HCT116 (cell line): Measurements from ENCODE around the gene NGEF. TPM values are rescaled to one million over a fixed set of nuclear protein-coding genes. Genes with fewer than 3 reads are reported as not detected.

Source experiments
- ATAC-seq: fragments of 200-7000 bp; cut with Tn5 transposase; 2 replicates; pipeline ENCODE4 v1.9.1; 2020; ENCODE audit warnings: mild to moderate bottlenecking, moderate library complexity
- BruUV-seq: library from RNA; stranded (reverse); fragments of 400-500 nt; replicated peaks from 2 replicates; lab custom pipeline; 2021; lab: Mats Ljungman, UMichigan
- CTCF ChIA-PET: fragments of 300-600 bp; sonication (Branson Sonifier 250); formaldehyde crosslinking; loops from one replicate; lab custom pipeline; 2021; ENCODE audit warnings: antibody characterized with exemption; lab: Charles Lee
- POLR2A ChIA-PET: fragments of 300-600, 350-600 bp; sonication (Branson Sonifier 250); formaldehyde crosslinking; loops from one replicate; lab custom pipeline; 2021; ENCODE audit warnings: antibody characterized with exemption; lab: Charles Lee
- RAD21 ChIA-PET, 2 experiments: fragments of 300-600 bp; sonication (Branson Sonifier 250); formaldehyde crosslinking; loops; one replicate each; lab custom pipeline; 2023; ENCODE audit warnings: low total read pairs in 2 of 2; ENCODE audit not compliant: uncharacterized antibody in 2 of 2, unreplicated experiment in 2 of 2, low non-redundant PET in 1 of 2; lab: Charles Lee
- DNase-seq: peaks from one replicate; pipeline ENCODE4 v3.0.0-alpha.2; 2010; ENCODE audit warnings: low read depth, low spot score
- H2AFZ ChIP-seq: fragments of 200-600 bp; shearing (Covaris generic), sonication (generic); 2 replicates; pipeline ENCODE4 v1.6.1; 2017; ENCODE audit warnings: low read depth, mixed run types, mixed read lengths, antibody characterized with exemption, low read length; ENCODE audit not compliant: poor library complexity, severe bottlenecking
- H3K27ac ChIP-seq: 2 replicates; pipeline ENCODE4 v1.5.1; 2012; ENCODE audit warnings: low read depth, low read length
- H3K27me3 ChIP-seq: fragments of 200-600 bp; sonication (generic); 2 replicates; pipeline ENCODE4 v1.6.1; 2016; ENCODE audit warnings: mixed run types, low read length, mixed read lengths; ENCODE audit not compliant: insufficient read depth
- H3K36me3 ChIP-seq, 2 experiments: fragments of 200-500 bp in 1 of 2; fragments of 200-600 bp in 1 of 2; sonication (Bioruptor generic) in 1 of 2; sonication (generic) in 1 of 2; 2 replicates each; pipeline versions ENCODE4 v1.5.1 to v1.6.1; 2014 to 2016; ENCODE audit warnings: low read length in 2 of 2, inconsistent platforms in 1 of 2, mixed read lengths in 1 of 2, mixed run types in 1 of 2; ENCODE audit not compliant: insufficient read depth in 2 of 2, control insufficient read depth in 1 of 2
- H3K4me1 ChIP-seq, 2 experiments: fragments of 200-600 bp in 1 of 2; sonication (generic) in 1 of 2; 2 replicates each; pipeline versions ENCODE4 v1.5.1 to v1.6.1; 2012 to 2017; ENCODE audit warnings: low read length in 2 of 2, inconsistent platforms in 1 of 2, mild to moderate bottlenecking in 1 of 2, mixed read lengths in 1 of 2, mixed run types in 1 of 2, moderate library complexity in 1 of 2; ENCODE audit not compliant: insufficient read depth in 2 of 2, control insufficient read depth in 1 of 2
- H3K4me2 ChIP-seq: fragments of 200-600 bp; sonication (generic); 2 replicates; pipeline ENCODE4 v1.6.1; 2017; ENCODE audit warnings: mixed run types, low read length, mixed read lengths
- H3K4me3 ChIP-seq, 2 experiments: fragments of 200-600 bp in 1 of 2; sonication (generic) in 1 of 2; replicated peaks in 1 of 2; 2 replicates each; pipeline ENCODE4 v1.5.1; 2011 to 2016; ENCODE audit warnings: low read length in 2 of 2, control low read depth in 1 of 2, low read depth in 1 of 2, mild to moderate bottlenecking in 1 of 2, mixed read lengths in 1 of 2, mixed run types in 1 of 2
- H3K79me2 ChIP-seq: fragments of 200-600 bp; sonication (generic); 2 replicates; pipeline ENCODE4 v1.6.1; 2017; ENCODE audit warnings: mild to moderate bottlenecking, mixed run types, low read length, moderate library complexity, mixed read lengths; ENCODE audit not compliant: insufficient read depth
- H3K9ac ChIP-seq: fragments of 200-600 bp; sonication (generic); 2 replicates; pipeline ENCODE4 v1.6.1; 2016; ENCODE audit warnings: low read length, mixed read lengths
- H3K9me2 ChIP-seq: fragments of 200-600 bp; sonication (generic), shearing (Covaris generic); 2 replicates; pipeline ENCODE4 v1.6.1; 2017; ENCODE audit warnings: mixed run types, mild to moderate bottlenecking, moderate library complexity; ENCODE audit not compliant: insufficient read depth
- H3K9me3 ChIP-seq, 2 experiments: fragments of 200-500 bp in 1 of 2; fragments of 200-600 bp in 1 of 2; sonication (Bioruptor generic) in 1 of 2; sonication (generic) in 1 of 2; 2 replicates each; pipeline ENCODE4 v1.6.1; 2014 to 2017; ENCODE audit warnings: low read length in 2 of 2, mixed read lengths in 2 of 2, inconsistent platforms in 1 of 2, low read depth in 1 of 2, mild to moderate bottlenecking in 1 of 2, mixed run types in 1 of 2, moderate library complexity in 1 of 2; ENCODE audit not compliant: control insufficient read depth in 1 of 2, insufficient read depth in 1 of 2
- H4K20me1 ChIP-seq: fragments of 200-600 bp; sonication (generic), shearing (Covaris generic); 2 replicates; pipeline ENCODE4 v1.6.1; 2017; ENCODE audit warnings: mixed run types, mild to moderate bottlenecking, moderate library complexity; ENCODE audit not compliant: insufficient read depth
- CBX3 ChIP-seq: IDR thresholded peaks from 2 replicates; pipeline ENCODE4 v1.6.1; 2012; ENCODE audit warnings: low read depth
- EGR1 ChIP-seq: IDR thresholded peaks from 2 replicates; pipeline ENCODE4 v1.6.1; 2012; ENCODE audit warnings: low read depth
- JUND ChIP-seq: IDR thresholded peaks from 2 replicates; pipeline ENCODE4 v1.6.1; 2012
- MAX ChIP-seq: IDR thresholded peaks from 2 replicates; pipeline ENCODE4 v1.6.1; 2012
- POLR2AphosphoS5 ChIP-seq: IDR thresholded peaks from 2 replicates; pipeline ENCODE4 v1.6.1; 2011; ENCODE audit warnings: mild to moderate bottlenecking, low read depth, low read length, moderate library complexity
- RAD21 ChIP-seq: IDR thresholded peaks from 2 replicates; pipeline ENCODE4 v1.6.1; 2012; ENCODE audit warnings: low read depth, mild to moderate bottlenecking
- REST ChIP-seq: IDR thresholded peaks from 2 replicates; pipeline ENCODE4 v1.6.1; 2012; ENCODE audit warnings: low read depth
- SIN3A ChIP-seq: IDR thresholded peaks from 2 replicates; pipeline ENCODE4 v1.6.1; 2012; ENCODE audit warnings: low read depth
- TCF7L2 ChIP-seq: IDR thresholded peaks from 2 replicates; pipeline ENCODE4 v1.7.0; 2011; ENCODE audit warnings: borderline replicate concordance, inconsistent platforms; ENCODE audit not compliant: insufficient read depth, insufficient read length; ENCODE audit errors: extremely low read depth
- intact Hi-C: fragments of 100-400 bp; cut with micrococcal nuclease; formaldehyde crosslinking; loops from 2 replicates; pipeline ENCODE4 v1.10.0; 2022
- total RNA-seq: library from RNA; stranded (reverse); gene quantifications from one replicate; pipeline ENCODE4 v1.2.1, GENCODE V29; 2021; ENCODE audit not compliant: unreplicated experiment

The NGEF gene
- total RNA-seq, 1 experiment from 2014 or later = 12.6 TPM

- H3K27ac ChIP-seq = no peak overlapping the region
- H3K9me3 ChIP-seq = no peaks in the 10 kb centered on the region
- ATAC-seq (no peak), DNase-seq (no peak)
- ChIA-PET POLR2A (no interaction called here), RAD21 (no interaction called here), CTCF (no interaction called here)
- H3K79me2 ChIP-seq = no peaks in the 10 kb centered on the region
- H3K36me3 ChIP-seq = no peaks in the 10 kb centered on the region
- no peak overlapping the region for H3K4me2 ChIP-seq
- no peaks in the 10 kb centered on the region for H4K20me1 ChIP-seq
- TF ChIP-seq POLR2AphosphoS5 (no peak), RAD21 (no peak), REST (no peak), EGR1 (no peak), MAX (no peak), TCF7L2 (no peak), JUND (no peak), SIN3A (no peak), CBX3 (no peak)
- no peak overlapping the region for H2AFZ ChIP-seq
- no peaks in the 10 kb centered on the region for H3K9me2 ChIP-seq
- intact Hi-C loops = no loop called here
- H3K9ac ChIP-seq = no peak overlapping the region
- no peak overlapping the region for H3K4me3 ChIP-seq
- H3K27me3 ChIP-seq = no peaks in the 10 kb centered on the region
- H3K4me1 ChIP-seq = no peaks in the 10 kb centered on the region; a peak in 1 of 4 replicates
- no TSS peak for BruUV-seq
Measured at GRCh38 chr2:232931636-232932035, 81.4 kb downstream of the NGEF start.
